Renal cortex interstitium (tissue), 11 donors: ENCODE measurements around the gene PHF14. TPM values are rescaled to one million over a fixed set of nuclear protein-coding genes. Genes with fewer than 3 reads are reported as not detected.

ENCODE experiments used
- DNase-seq, 11 donors: peaks; one replicate each; pipeline ENCODE4 v3.0.0-alpha.2; 2013; ENCODE audit warnings: low read depth in 9 of 11, low spot score in 4 of 11; ENCODE audit errors: extremely low read depth in 1 of 11
- polyA plus RNA-seq, 3 donors: library from polyadenylated mRNA; unstranded; fragments of 120-200 nt; gene quantifications; one replicate each; pipeline ENCODE4 v1.2.1, GENCODE V29; 2013; ENCODE audit not compliant: insufficient read length in 3 of 3

The PHF14 gene
- polyA plus RNA-seq, 3 donors: 59.0 to 83.5 (median 72.4) TPM

DNA sequence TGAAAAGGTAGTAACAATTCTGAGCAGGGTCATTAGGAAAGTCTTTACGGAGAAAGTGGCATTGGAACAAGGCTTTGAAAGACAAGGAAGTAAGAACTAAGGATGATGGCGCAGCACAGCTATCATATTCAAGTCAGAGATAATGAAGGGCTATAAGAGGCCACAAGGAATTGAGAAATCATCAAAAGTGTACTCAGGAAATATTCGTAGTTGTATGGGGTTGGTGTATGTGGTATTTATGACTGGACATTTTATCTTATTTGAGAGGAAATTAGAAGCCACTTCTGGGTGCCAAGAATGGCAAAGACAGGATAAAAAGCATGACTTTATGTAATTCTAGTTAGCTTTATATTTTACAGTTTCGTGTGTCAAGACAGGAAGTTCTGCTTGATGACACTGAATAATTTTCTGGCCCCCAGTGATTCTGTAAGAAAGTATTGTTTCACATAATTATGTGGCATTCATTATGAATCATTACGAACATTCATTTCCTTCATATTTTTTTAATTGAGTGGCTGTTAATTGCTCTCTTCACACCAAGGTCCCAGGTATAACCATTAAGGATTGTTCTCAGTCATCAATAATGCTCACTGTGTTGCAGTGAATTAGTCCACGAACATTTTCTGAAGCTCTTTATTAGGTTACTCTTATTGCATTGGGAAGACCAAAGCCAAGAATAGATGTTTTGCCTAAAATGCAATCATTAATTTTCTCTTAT lies 244.3 kb downstream of the PHF14 start:
- no peak for DNase-seq
